Panc1 (cell line): ENCODE data around the gene CCL13. TPM values are rescaled to one million over a fixed set of nuclear protein-coding genes. Genes with fewer than 3 reads are reported as not detected.

Experiments
- ATAC-seq: fragments of 200-7000 bp; cut with Tn5 transposase; 2 replicates; pipeline ENCODE4 v1.9.1; 2020; ENCODE audit warnings: mild to moderate bottlenecking, moderate library complexity
- BruUV-seq: library from RNA; stranded (reverse); fragments of 400-500 nt; replicated peaks from 2 replicates; lab custom pipeline; 2021; lab: Mats Ljungman, UMichigan
- CTCF ChIA-PET: fragments of 300-600 bp; sonication (Branson Sonifier 250); formaldehyde crosslinking; loops from one replicate; lab custom pipeline; 2022; ENCODE audit warnings: antibody characterized with exemption; lab: Charles Lee
- POLR2A ChIA-PET: fragments of 300-600 bp; sonication (Branson Sonifier 250); formaldehyde crosslinking; loops from one replicate; lab custom pipeline; 2022; ENCODE audit warnings: antibody characterized with exemption; lab: Charles Lee
- DNase-seq: peaks from one replicate; pipeline ENCODE4 v3.0.0-alpha.2; 2010; ENCODE audit warnings: low read depth, low spot score
- H3K27ac ChIP-seq: 2 replicates; pipeline ENCODE4 v1.5.1; 2011; ENCODE audit warnings: mild to moderate bottlenecking, low read length, inconsistent platforms
- H3K27me3 ChIP-seq: fragments of 200-500 bp; sonication (Bioruptor generic); 2 replicates; pipeline ENCODE4 v1.6.0; 2014; ENCODE audit warnings: low read length, inconsistent platforms; ENCODE audit not compliant: control insufficient read depth, insufficient read depth
- H3K36me3 ChIP-seq: fragments of 200-500 bp; sonication (Bioruptor generic); 2 replicates; pipeline ENCODE4 v1.5.1; 2014; ENCODE audit warnings: inconsistent platforms, mild to moderate bottlenecking, low read length, moderate library complexity; ENCODE audit not compliant: control insufficient read depth, insufficient read depth
- H3K4me1 ChIP-seq: 2 replicates; pipeline ENCODE4 v1.5.1; 2011; ENCODE audit warnings: inconsistent platforms, mild to moderate bottlenecking, low read length, moderate library complexity; ENCODE audit not compliant: control insufficient read depth, insufficient read depth
- H3K4me3 ChIP-seq, 2 experiments: 2 replicates each; pipeline ENCODE4 v1.5.1; 2011 to 2012; ENCODE audit warnings: low read depth in 2 of 2, low read length in 2 of 2, mild to moderate bottlenecking in 2 of 2, inconsistent platforms in 1 of 2, moderate library complexity in 1 of 2
- H3K9me3 ChIP-seq: fragments of 200-500 bp; sonication (Bioruptor generic); 2 replicates; pipeline ENCODE4 v1.5.1; 2014; ENCODE audit warnings: low read depth, mild to moderate bottlenecking, inconsistent platforms, low read length, moderate library complexity; ENCODE audit not compliant: control insufficient read depth, insufficient read depth
- POLR2AphosphoS5 ChIP-seq: IDR thresholded peaks from 2 replicates; pipeline ENCODE4 v1.6.1; 2012; ENCODE audit warnings: mild to moderate bottlenecking, low read depth, low read length, moderate library complexity
- SIN3A ChIP-seq: IDR thresholded peaks from 2 replicates; pipeline ENCODE4 v1.6.1; 2012; ENCODE audit warnings: low read depth, mild to moderate bottlenecking, low read length, moderate library complexity, borderline replicate concordance; ENCODE audit not compliant: insufficient read depth
- TCF7L2 ChIP-seq: IDR thresholded peaks from 2 replicates; pipeline ENCODE4 v1.6.1; 2011; ENCODE audit warnings: mild to moderate bottlenecking, low read depth, low read length, inconsistent platforms
- in situ Hi-C: cut with HindIII; loops from 2 replicates; pipeline ENCODE4 v1.10.0; 2016; ENCODE audit warnings: low sequenced_read_pairs, low pct_unique_long_range_greater_than_20kb
- intact Hi-C: fragments of 100-400 bp; cut with micrococcal nuclease; formaldehyde crosslinking; loops from one replicate; pipeline ENCODE4 v1.10.0; 2022; ENCODE audit not compliant: unreplicated experiment
- total RNA-seq: library from RNA; stranded (reverse); gene quantifications from one replicate; pipeline ENCODE4 v1.2.1, GENCODE V29; 2021; ENCODE audit not compliant: unreplicated experiment
- TF ChIP-seq, protein P1 (sequence below): fragments of 450-650 bp; IDR thresholded peaks from 2 replicates; pipeline ENCODE4 v1.5.1; 2017; ENCODE audit warnings: mild to moderate bottlenecking
- TF ChIP-seq, protein P2 (sequence below), 2 experiments: IDR thresholded peaks; 2 replicates each; pipeline ENCODE4 v1.6.1; 2011 to 2012; ENCODE audit warnings: low read depth in 2 of 2, control low read depth in 1 of 2, low read length in 1 of 2, mild to moderate bottlenecking in 1 of 2, moderate library complexity in 1 of 2; ENCODE audit not compliant: insufficient read depth in 1 of 2

Gene CCL13
- total RNA-seq, 1 experiment from 2014 or later: not detected

DNA sequence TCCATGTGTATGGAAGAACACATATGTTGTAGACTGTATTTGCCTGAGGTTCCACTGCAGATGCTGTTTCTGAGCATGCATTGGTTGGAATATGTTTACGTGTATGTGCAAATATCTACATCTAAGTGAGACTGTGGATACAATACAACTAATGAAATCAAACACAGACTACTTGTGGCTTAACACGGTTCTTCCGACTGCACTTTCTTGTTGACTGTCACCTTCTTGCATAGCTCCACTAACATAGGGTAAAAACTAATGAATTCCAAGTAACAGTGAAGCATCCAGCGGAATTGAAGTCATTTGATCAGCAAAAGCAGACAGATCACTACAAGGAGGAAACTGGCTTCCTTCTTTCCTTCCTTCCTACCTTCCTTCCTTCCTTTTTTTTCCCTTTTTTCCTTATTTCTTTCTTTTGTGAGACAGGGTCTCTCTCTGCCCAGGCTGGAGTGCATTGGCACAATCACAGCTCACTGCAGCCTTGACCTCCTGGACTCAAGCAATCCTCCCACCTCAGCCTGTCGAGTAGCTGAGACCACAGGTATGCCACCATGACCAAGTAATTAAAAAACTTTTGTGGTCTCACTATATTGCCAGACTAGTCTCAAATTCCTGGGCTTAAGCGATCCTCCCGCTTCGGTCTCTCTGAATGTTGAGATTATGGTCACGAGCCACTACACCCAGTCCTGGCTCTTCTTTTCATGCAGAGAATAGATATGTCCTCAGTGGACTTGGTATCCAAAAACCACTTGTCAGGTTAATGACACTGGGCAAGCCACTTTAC lies 28.7 kb downstream of the CCL13 start:
- ChIA-PET POLR2A (no interaction called here), CTCF (no interaction called here)
- in situ Hi-C loops: no loop called here
- TF ChIP-seq TCF7L2 (no peak), SIN3A (no peak), POLR2AphosphoS5 (no peak)
- TF ChIP-seq, protein P1, sequence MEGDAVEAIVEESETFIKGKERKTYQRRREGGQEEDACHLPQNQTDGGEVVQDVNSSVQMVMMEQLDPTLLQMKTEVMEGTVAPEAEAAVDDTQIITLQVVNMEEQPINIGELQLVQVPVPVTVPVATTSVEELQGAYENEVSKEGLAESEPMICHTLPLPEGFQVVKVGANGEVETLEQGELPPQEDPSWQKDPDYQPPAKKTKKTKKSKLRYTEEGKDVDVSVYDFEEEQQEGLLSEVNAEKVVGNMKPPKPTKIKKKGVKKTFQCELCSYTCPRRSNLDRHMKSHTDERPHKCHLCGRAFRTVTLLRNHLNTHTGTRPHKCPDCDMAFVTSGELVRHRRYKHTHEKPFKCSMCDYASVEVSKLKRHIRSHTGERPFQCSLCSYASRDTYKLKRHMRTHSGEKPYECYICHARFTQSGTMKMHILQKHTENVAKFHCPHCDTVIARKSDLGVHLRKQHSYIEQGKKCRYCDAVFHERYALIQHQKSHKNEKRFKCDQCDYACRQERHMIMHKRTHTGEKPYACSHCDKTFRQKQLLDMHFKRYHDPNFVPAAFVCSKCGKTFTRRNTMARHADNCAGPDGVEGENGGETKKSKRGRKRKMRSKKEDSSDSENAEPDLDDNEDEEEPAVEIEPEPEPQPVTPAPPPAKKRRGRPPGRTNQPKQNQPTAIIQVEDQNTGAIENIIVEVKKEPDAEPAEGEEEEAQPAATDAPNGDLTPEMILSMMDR: no peak
- TF ChIP-seq, protein P2, sequence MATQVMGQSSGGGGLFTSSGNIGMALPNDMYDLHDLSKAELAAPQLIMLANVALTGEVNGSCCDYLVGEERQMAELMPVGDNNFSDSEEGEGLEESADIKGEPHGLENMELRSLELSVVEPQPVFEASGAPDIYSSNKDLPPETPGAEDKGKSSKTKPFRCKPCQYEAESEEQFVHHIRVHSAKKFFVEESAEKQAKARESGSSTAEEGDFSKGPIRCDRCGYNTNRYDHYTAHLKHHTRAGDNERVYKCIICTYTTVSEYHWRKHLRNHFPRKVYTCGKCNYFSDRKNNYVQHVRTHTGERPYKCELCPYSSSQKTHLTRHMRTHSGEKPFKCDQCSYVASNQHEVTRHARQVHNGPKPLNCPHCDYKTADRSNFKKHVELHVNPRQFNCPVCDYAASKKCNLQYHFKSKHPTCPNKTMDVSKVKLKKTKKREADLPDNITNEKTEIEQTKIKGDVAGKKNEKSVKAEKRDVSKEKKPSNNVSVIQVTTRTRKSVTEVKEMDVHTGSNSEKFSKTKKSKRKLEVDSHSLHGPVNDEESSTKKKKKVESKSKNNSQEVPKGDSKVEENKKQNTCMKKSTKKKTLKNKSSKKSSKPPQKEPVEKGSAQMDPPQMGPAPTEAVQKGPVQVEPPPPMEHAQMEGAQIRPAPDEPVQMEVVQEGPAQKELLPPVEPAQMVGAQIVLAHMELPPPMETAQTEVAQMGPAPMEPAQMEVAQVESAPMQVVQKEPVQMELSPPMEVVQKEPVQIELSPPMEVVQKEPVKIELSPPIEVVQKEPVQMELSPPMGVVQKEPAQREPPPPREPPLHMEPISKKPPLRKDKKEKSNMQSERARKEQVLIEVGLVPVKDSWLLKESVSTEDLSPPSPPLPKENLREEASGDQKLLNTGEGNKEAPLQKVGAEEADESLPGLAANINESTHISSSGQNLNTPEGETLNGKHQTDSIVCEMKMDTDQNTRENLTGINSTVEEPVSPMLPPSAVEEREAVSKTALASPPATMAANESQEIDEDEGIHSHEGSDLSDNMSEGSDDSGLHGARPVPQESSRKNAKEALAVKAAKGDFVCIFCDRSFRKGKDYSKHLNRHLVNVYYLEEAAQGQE (IDR thresholded peaks at IDR 0.05; ENCODE audit: insufficient read depth in 1 of 2, low read depth in 2 of 2, low read length in 1 of 2): no peak
- intact Hi-C loops: no loop called here
- H3K9me3 ChIP-seq: no peaks in the 10 kb centered on the region
- no peaks in the 10 kb centered on the region for H3K4me1 ChIP-seq
- no peak for ATAC-seq
- H3K27ac ChIP-seq: no peak overlapping the region
- DNase-seq: no peak
- BruUV-seq: no TSS peak
- H3K27me3 ChIP-seq: peaks cover 3% of the 10 kb centered on the region
- no peak overlapping the region for H3K4me3 ChIP-seq
- no peaks in the 10 kb centered on the region for H3K36me3 ChIP-seq

DNA sequence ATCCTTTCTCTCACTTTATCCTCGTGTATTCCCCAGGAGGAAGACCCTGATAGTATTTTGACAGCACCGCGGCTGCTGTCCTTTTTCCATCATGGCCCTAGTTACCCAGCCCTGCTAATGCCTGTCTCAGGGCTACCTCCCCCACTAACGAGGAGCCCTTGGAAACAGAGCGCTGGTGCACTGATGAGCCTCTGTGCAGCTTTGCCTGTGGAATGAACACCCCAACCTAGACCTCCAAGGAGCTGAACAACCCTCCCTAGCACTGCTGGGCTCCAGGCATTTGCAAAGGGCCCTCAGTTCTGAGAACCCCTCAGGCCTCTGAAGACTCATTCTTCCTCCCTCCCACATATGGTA lies 30.0 kb downstream of the CCL13 start:
- POLR2A ChIA-PET: no interaction called here

More for the DNA sequence above, 30.0 kb downstream of the CCL13 start:
- Histone ChIP-seq H3K9me3 (no peaks in the 10 kb centered on the region), H3K4me1 (no peaks in the 10 kb centered on the region), H3K27ac (no peak overlapping the region), H3K36me3 (no peaks in the 10 kb centered on the region), H3K27me3 (peaks cover 3% of the 10 kb centered on the region), H3K4me3 (no peak overlapping the region)
- intact Hi-C loops: no loop called here
- CTCF ChIA-PET: no interaction called here
- no TSS peak for BruUV-seq
- DNase-seq (no peak), ATAC-seq (no peak)
- TF ChIP-seq POLR2AphosphoS5 (no peak), TCF7L2 (no peak), SIN3A (no peak)
- TF ChIP-seq, protein P2 (IDR thresholded peaks at IDR 0.05; ENCODE audit: insufficient read depth in 1 of 2, low read depth in 2 of 2, low read length in 1 of 2): no peak
- TF ChIP-seq, protein P1: no peak
- in situ Hi-C loops: no loop called here
